ENCODE results near the gene DNMBP.
A peak's percentile ranks its signal among the peaks of the same experiment; 100 is the strongest.

Gene DNMBP

GRCh38 chr10:100008708-100009282 lies 952 bp downstream of the DNMBP start:
- in situ Hi-C loops (cut with MboI; ENCODE audit: low sequenced_read_pairs, unreplicated experiment), result no loop called here
- DNase-seq (ENCODE audit: low spot score), result no peak
- no peak for TF ChIP-seq CTCF (IDR thresholded peaks at IDR 0.05; ENCODE audit: borderline replicate concordance, control extremely low read depth, extremely low read depth, insufficient read depth, missing control alignments)

- in situ Hi-C loops (cut with MboI; ENCODE audit: low sequenced_read_pairs, unreplicated experiment), result no loop called here
- no peak for TF ChIP-seq CTCF (IDR thresholded peaks at IDR 0.05; ENCODE audit: borderline replicate concordance, control extremely low read depth, extremely low read depth, insufficient read depth, missing control alignments)
- no peak for DNase-seq (ENCODE audit: low spot score)
Observed at GRCh38 chr10:100008142-100008522, 1.6 kb downstream of the DNMBP start.

- DNase-seq (ENCODE audit: low spot score), result no peak
- in situ Hi-C loops (cut with MboI; ENCODE audit: low sequenced_read_pairs, unreplicated experiment), result no loop called here
- no peak for TF ChIP-seq CTCF (IDR thresholded peaks at IDR 0.05; ENCODE audit: borderline replicate concordance, control extremely low read depth, extremely low read depth, insufficient read depth, missing control alignments)
Observed at GRCh38 chr10:100007231-100008141, 2.3 kb downstream of the DNMBP start.

- no peak for TF ChIP-seq CTCF (IDR thresholded peaks at IDR 0.05; ENCODE audit: borderline replicate concordance, control extremely low read depth, extremely low read depth, insufficient read depth, missing control alignments)
- in situ Hi-C loops (cut with MboI; ENCODE audit: low sequenced_read_pairs, unreplicated experiment), result no loop called here
- peak; percentile 66 for DNase-seq (ENCODE audit: low spot score)
Observed at GRCh38 chr10:100006243-100006886, 3.4 kb downstream of the DNMBP start.

GRCh38 chr10:100004805-100005510 lies 4.8 kb downstream of the DNMBP start:
- no peak for TF ChIP-seq CTCF (IDR thresholded peaks at IDR 0.05; ENCODE audit: borderline replicate concordance, control extremely low read depth, extremely low read depth, insufficient read depth, missing control alignments)
- DNase-seq (ENCODE audit: low spot score), result no peak
- in situ Hi-C loops (cut with MboI; ENCODE audit: low sequenced_read_pairs, unreplicated experiment), result no loop called here

- in situ Hi-C loops (cut with MboI; ENCODE audit: low sequenced_read_pairs, unreplicated experiment), result no loop called here
- TF ChIP-seq CTCF (IDR thresholded peaks at IDR 0.05; ENCODE audit: borderline replicate concordance, control extremely low read depth, extremely low read depth, insufficient read depth, missing control alignments), result no peak
- DNase-seq (ENCODE audit: low spot score), result no peak
Observed at GRCh38 chr10:100000109-100000644, 9.6 kb downstream of the DNMBP start.

All from GM13976 (cell line).